Islet of Langerhans (tissue), 1 donor: Measurements from ENCODE around the gene CORO7.

Source experiments
- FAIRE-seq: peaks from one replicate; lab custom pipeline; 2011; peaks lifted over from hg19 to GRCh38; lab: Jason Lieb, UNC

CORO7 gene

DNA sequence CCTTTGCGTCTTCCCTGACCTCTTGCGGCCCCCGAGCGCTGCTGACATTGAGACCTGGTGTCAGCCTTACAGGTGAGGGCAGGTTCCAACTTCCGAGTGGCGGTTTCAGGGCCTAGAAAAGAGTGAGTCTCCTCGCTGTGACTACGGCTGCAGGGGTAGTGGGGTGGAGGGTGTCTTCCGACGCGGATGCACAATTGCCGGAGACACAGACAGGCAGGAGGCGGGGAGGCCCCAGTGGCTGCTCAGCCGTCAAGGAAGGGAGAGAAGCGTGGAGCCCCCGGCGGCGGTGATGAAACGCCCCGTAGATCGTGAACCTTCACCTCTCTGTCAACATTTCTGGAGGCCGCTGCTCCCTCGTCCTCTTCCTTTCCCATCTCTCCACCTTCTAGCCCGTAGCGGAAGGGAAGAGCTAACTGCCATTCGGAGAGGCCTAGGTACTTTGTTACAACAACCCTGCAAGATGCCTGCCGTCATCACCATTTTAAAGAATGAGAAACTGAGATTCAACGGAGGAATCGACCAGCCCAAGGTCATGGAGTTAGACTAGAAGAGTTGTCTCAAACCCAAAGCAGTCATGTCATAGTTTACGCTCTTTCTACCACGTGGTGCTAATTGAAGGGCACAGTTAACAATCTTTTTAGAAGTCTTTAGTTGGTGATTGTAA, 9.8 kb upstream of the CORO7 start:
- no peak for FAIRE-seq

DNA sequence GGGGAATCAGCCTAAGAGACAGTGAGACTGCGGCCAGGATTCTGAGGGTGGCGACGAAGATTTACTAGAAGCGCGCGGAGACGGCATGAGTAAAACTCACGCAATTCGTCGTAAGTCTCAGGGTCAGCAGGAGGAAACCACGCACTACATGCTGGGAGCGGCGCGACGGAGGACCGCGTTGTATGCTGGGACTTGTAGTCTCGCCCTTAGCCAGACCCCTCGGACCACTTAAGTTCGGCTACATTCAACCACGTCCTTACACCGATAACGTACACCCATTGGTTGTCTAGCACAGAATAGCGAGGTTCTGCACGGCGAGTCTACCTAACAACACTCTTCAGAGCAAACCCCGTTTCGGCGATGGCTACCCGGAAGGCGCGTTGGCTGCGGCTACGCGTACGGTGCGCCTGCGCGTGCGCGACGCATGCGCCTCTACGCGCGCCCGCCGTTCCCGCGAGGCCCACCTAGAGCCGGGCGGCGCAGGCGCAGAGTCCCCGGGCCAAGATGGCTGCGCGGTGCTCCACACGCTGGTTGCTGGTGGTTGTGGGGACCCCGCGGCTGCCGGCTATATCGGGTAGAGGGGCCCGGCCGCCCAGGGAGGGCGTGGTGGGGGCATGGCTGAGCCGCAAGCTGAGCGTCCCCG, 9.1 kb upstream of the CORO7 start, which contains the start of gene DNAJA3:
Gene DNAJA3 (plus strand): TSS at position 491 of the 643 bp plus-strand sequence. CDS start 14 bp downstream, at position 505.
- FAIRE-seq: peak; percentile 66

DNA sequence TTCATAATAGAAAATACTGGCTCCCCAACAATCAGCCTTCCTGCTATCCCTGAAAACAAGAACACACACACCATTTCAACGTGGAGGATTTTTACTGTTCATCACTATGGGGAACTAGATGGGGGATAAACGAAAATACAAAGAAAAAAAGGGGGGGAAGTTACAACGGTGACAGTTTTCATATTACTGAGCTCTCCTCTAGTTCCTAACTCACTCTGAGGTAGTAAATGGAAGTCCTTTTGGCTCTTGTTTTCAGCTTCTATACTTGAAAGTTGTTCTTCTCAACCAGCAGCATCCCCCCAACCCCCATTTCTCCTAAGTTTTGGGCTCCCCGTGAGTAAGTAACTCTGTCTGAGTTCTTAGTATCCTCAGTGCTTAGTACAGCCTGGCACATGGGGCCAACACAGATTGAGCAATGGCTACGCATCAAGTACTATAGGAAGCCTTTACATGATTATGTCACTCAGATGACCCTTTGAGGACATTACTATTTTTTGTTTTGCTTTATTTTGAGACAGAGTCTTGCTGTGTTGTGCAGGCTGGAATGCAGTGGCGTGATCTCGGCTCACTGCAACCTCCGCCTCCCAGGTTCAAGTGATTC, 4.2 kb upstream of the CORO7 start:
- FAIRE-seq: no peak

DNA sequence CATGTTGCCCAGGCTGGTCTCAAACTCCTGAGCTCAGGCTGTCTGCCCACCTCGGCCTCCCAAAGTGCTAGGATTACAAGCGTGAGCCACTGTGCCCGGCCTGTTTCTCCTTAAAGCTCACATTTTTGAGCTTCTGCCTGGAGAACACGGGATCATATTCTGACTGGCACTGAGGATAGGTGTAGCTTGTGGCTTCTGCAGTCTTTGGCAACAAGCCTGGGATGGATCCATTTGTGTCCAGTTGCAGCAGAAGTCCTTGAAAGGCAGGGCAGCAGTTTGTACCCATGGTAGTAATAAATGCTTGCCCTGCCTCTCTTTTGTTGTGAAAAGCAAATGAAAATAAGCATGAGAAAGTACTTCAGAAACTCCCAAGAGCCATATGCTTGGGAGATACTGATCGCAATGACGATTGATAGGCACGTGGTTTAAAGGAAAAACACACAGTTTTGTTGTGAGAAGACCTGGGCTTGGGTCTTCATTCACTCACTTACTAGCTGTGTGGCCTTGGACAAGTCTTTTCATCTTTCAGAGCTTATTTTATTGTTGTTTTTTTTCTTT, 3.1 kb upstream of the CORO7 start:
- no peak for FAIRE-seq

DNA sequence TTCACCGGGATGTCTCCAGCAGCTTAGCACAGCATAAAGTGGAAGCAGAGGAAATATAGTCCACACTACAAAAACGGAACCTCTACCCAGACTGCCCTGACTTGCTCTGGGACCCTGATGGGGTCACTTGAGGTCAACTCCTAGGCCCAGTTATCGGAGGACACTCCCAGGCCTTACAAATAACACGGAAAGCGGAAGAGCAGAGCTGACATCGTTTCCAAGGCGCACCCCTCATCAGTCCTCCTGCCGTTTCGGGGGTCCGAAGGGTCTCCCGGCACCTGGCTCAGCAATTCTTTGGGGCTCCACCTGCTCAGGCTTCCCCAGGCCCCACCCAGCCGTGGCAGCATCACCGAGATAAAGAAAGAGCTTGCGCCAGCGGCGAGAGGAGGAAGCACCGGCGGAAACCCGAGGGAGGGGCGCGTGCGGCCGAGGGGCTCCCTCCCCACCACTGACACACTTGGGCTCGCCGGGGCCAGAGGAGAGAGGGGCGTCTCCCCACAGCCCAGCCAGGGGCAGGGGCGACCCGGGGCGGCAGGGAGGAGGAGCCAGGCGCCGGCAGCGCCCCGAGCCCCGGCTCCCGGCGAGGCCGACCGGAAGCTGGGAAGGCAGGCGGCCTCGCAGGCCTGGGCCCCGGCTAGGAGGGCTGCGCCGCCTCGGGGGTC, 727 bp downstream of the CORO7 start:
- no peak for FAIRE-seq

- FAIRE-seq: no peak
Observed at GRCh38 chr16:4414187-4414917, 2.0 kb downstream of the CORO7 start.

DNA sequence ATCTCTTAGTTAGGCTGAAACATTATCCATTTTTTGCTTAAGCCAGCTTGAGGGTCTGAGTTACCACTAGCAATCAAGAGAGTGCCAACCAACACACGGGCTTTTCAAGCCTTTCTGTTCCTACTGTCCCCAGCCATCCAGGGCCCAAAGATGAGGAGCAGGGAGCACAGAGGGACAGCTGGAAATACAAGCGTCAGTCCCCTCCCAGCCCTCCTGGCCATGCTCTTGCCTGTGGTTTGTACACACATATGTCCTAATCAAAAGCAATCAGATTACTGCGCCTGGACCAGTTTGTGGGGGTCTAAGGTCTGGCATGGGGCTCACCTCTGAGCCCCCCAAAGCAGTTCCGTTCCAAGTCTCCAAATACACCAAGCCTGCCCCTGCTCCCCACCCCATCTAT, 3.5 kb downstream of the CORO7 start:
- no peak for FAIRE-seq

GRCh38 chr16:4412159-4412558, 4.2 kb downstream of the CORO7 start:
- FAIRE-seq: no peak

DNA sequence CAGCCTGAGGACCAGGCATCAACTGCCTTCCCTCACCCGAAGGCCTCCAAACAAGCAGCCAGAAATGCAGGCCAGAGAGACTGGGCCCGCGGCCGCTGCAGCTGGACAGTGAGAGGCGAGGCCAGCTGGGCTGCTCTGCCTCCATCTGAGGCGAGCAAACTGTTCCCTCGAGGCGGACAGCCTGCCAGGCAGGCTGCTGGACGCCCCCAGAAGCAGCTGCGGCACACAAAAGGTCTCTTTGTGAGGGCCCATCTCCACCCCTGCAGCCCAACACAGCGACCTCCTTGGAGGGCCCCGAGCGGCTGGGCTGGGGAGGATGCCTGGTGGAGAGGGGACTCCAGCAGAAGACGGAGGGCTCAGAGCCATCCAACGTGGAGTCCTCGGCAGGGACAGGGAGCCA, 4.7 kb downstream of the CORO7 start:
- no peak for FAIRE-seq

GRCh38 chr16:4410335-4411075, 5.9 kb downstream of the CORO7 start:
- no peak for FAIRE-seq

DNA sequence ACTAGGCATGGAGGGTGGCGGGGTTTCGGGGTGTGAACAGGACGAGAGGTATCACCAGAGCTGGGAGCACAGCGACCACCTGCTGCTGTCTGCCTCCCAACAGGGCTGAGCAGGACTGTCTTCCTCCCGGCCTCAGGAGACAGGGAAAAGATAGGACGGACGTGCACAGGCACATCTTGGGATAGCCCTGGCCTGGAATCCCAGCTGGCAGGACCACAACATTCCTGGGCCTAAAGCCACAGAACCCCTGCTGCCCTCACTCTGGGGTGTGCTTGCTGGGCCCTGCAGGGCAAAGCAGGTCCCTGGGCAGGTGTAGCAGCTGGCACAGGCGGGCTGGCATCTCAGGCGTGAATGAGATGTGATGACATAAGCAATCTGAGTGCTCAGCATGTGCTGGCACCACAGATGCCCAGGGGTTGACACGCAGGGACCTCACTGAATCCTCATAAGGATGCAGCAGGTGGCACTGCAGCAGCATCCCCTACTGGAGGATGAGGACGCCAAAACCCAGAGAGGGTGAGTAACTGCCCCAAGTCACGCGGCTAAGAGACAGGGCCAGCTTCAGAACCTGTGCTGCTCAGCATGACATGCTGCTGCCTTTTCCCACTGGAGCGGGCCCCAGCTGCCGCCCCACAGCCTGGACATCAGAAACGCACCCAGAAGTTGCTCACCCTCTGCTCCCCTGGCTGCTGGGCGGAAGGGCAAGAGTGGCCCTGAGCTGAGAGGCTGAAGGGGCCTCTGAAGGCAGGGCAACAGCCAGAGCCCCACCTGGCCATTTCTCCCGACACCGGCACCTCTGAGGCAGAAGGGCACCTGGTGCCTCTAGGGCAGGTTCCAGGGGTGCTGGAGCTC, 7.1 kb downstream of the CORO7 start:
- peak; percentile 94 for FAIRE-seq

GRCh38 chr16:4408323-4408690, 8.1 kb downstream of the CORO7 start:
- no peak for FAIRE-seq

DNA sequence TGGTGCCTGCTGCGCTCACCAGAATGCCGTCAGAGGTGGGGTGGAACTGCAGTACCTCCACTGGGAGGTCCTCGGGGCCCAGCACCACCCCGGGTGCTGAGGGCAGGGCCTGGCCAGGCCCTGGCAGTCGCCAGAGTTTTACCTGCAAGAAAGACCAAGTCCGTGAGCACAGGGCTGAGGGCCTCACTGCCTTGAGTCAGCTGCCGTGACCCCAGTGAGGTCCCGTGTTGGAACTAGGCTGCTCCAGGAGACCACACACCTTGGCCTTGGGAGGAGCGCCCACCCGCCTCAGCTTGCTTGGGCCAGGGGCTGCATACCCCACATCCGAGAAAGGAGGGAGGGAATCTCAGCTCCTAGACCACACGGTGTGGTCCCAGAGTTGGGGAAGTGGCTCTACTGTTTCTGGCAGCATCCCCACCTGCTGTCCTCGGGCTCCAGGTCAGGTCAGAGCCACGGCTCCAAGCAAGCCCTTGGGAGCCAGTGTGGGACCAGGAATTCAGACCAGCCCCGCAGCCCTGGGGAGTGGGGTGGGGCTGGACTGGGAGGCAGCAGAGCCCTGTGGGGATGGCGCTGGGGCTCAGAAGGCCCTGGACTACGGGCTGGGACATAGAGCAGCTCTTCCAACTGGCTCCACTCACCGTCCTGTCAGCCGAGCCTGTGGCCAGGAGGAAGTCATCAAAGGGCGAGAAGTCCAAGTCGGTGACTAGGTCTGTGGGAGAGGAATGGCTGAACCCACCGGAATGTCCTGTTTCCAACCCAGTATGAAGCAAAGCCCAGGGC, 8.7 kb downstream of the CORO7 start:
- no peak for FAIRE-seq

DNA sequence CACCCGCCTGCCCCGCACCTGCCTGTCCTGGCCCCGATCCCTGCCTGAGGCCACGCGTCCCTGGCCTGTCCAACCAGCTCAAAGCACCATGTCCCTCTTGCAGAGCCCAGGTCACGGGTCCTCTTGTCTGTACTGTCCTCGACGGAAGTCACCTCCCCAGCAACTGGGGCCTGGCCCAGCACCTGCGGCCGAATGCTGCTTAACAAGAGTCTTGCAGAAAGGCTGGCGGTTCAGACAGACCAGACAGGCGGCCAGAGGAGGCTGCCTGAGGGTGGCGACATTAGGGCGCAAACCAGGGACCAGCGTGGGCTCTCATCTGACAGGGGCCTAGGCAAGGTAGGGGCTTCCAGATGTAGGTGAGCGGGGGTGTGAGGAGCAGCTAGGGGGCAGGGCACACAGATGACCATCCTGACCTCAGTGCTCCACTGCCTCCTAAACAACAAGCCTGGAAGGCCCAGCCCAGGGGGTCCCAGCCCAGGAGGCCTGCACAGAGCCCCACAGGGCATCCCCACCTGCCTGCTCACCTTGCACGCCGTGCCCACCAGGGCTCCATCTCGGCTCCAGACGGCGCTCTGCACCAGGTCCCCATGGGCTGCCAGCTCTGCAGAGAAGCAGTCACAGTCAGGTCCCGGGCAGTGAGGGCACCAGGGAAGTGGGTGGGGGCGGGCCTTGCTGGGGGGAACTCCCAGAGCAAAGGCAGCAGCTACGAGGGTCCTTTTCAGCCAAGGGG, 11.3 kb downstream of the CORO7 start:
- FAIRE-seq: no peak

DNA sequence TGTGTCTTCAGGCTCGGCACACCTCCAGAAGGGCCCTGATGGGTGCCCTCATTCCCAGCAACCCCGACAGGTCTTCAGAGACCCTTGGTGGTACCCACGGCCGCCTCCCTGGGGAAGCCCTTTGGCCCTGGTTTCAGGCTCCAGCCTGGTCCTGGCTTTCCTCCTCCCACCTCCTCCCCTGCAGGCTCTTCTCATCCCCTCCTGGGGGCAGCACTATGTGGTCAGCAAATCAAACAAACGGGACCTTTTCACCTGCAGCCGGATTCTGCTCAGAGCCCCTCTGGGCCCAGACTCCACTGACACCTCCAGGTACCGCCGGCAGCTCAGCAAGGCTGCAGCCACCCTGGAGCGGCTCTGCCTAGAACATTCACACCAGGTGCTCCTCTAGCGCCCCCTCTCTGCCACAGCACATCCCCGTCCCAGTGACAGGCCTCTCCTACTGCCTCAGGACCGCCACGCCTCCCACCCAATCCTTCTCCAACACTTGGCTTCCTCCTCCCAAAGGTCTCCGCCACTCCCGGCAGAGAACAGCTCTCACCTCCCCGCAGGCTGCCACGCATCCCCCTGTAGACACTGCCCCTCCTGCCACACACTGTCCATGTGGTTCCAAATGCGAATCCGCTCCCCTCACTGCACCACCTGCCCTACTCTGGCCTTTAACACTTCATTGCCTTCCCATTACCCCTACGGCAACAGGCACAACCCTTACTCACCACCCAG, 12.0 kb downstream of the CORO7 start:
- FAIRE-seq: no peak

DNA sequence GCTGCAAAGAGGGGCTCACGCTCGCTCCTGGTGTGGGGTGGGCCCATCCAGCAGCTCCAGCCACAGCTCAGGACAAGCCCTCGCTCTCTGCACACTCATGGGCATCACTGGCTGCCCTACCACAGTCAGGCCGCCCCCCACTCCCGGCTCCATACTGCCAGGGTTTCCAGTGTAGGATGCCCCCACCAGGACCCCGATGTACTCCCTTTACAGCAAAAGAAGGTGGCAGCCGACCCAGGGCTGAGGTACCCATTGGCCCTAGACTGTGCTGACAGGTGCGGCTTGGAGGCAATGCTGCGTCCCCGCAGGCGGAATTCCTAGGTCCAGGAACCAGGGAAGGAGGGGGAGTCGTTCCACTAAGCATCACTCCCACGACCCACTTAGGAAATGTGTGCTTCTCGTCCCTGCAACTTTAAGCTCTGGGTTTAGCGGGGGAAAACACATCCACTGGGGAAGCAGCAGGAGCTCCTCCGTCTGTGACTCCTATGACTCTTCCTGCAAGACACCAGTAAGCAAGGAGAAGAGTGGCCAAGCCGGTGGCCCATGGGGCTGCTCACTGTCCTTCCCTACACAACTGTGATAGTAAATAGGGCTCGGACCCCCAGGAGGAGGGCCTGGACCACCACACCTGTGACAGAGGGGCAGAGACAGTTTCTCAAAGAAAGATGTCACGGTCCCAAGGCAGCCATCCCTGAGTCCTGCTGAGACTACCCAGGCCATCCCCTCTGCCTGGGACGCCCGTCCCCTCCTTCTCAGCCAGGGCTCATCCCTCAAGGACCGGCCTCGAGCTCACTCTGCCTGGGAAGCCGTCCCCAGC, 13.1 kb downstream of the CORO7 start:
- FAIRE-seq: no peak

- no peak for FAIRE-seq
Observed at GRCh38 chr16:4402439-4403132, 13.8 kb downstream of the CORO7 start.
